PC-3 (cell line): ENCODE data around the gene CHAMP1. TPM values are rescaled to one million over a fixed set of nuclear protein-coding genes. Genes with fewer than 3 reads are reported as not detected.

Experiments
- ATAC-seq: fragments of 200-7000 bp; cut with Tn5 transposase; 2 replicates; pipeline ENCODE4 v1.9.1; 2020; ENCODE audit warnings: mild to moderate bottlenecking, moderate library complexity
- BruUV-seq: library from RNA; stranded (reverse); fragments of 400-500 nt; replicated peaks from 2 replicates; lab custom pipeline; 2021; lab: Mats Ljungman, UMichigan
- CTCF ChIA-PET: fragments of 300-600 bp; sonication (Branson Sonifier 250); formaldehyde crosslinking; loops from one replicate; lab custom pipeline; 2022; ENCODE audit warnings: antibody characterized with exemption; lab: Charles Lee
- POLR2A ChIA-PET: fragments of 300-600 bp; sonication (Branson Sonifier 250); formaldehyde crosslinking; loops from one replicate; lab custom pipeline; 2022; ENCODE audit warnings: antibody characterized with exemption; ENCODE audit not compliant: unreplicated experiment; lab: Charles Lee
- DNase-seq: peaks from one replicate; pipeline ENCODE4 v3.0.0-alpha.2; 2015
- H2AFZ ChIP-seq: fragments of 300-600 bp; sonication (generic); 2 replicates; pipeline ENCODE4 v1.6.0; 2016; ENCODE audit warnings: antibody characterized with exemption, low read length
- H3F3A ChIP-seq: fragments of 300-600 bp; sonication (generic); one replicate; pipeline ENCODE4 v1.6.0; 2017; ENCODE audit warnings: antibody characterized with exemption, low read length, control low read depth, mild to moderate bottlenecking; ENCODE audit not compliant: unreplicated experiment
- H3K27ac ChIP-seq: fragments of 300-600 bp; sonication (generic); 2 replicates; pipeline ENCODE4 v1.5.1; 2016; ENCODE audit warnings: mild to moderate bottlenecking, low read length
- H3K27me3 ChIP-seq: fragments of 300-600 bp; sonication (generic); 2 replicates; pipeline ENCODE4 v1.6.1; 2016; ENCODE audit warnings: low read length, mixed read lengths
- H3K36me3 ChIP-seq: fragments of 300-600 bp; sonication (generic); 2 replicates; pipeline ENCODE4 v1.6.1; 2016; ENCODE audit warnings: low read depth, mixed run types, low read length, mixed read lengths
- H3K4me1 ChIP-seq: fragments of 300-600 bp; sonication (generic); 2 replicates; pipeline ENCODE4 v1.5.1; 2016; ENCODE audit warnings: low read length; ENCODE audit not compliant: insufficient read depth
- H3K4me2 ChIP-seq: fragments of 300-600 bp; sonication (generic); 2 replicates; pipeline ENCODE4 v1.6.0; 2016; ENCODE audit warnings: low read length
- H3K4me3 ChIP-seq: fragments of 300-600 bp; sonication (generic); 2 replicates; pipeline ENCODE4 v1.5.1; 2016; ENCODE audit warnings: mild to moderate bottlenecking, low read length, mixed read lengths
- H3K79me2 ChIP-seq: fragments of 300-600 bp; sonication (generic); 2 replicates; pipeline ENCODE4 v1.6.1; 2017; ENCODE audit warnings: low read length, mixed read lengths
- H3K9ac ChIP-seq: fragments of 300-600 bp; sonication (generic); 2 replicates; pipeline ENCODE4 v1.6.0; 2016; ENCODE audit warnings: mild to moderate bottlenecking, low read length
- H3K9me2 ChIP-seq: fragments of 300-600 bp; sonication (generic); replicated peaks from 2 replicates; pipeline ENCODE4 v1.6.1; 2016; ENCODE audit warnings: mixed run types, low read length, mixed read lengths
- H3K9me3 ChIP-seq: fragments of 300-600 bp; sonication (generic); 2 replicates; pipeline ENCODE4 v1.6.1; 2016; ENCODE audit warnings: low read length, mixed read lengths
- H4K20me1 ChIP-seq: fragments of 300-600 bp; sonication (generic); 2 replicates; pipeline ENCODE4 v1.6.1; 2016; ENCODE audit warnings: low read length, mixed read lengths
- CTCF ChIP-seq: fragments of 300-600 bp; sonication (generic); conservative IDR thresholded peaks from 2 replicates; pipeline ENCODE4 v1.5.1; 2017; ENCODE audit warnings: antibody characterized with exemption, low read depth, mild to moderate bottlenecking, low read length
- EZH2 ChIP-seq: fragments of 300-600 bp; sonication (generic); IDR thresholded peaks from one replicate; pipeline ENCODE4 v1.6.1; 2017; ENCODE audit warnings: antibody characterized with exemption, mild to moderate bottlenecking, low read length; ENCODE audit not compliant: unreplicated experiment
- EZH2phosphoT487 ChIP-seq: fragments of 300-600 bp; sonication (generic); IDR thresholded peaks from 2 replicates; pipeline ENCODE4 v1.6.1; 2018; ENCODE audit warnings: mild to moderate bottlenecking, antibody characterized with exemption, low read length, borderline replicate concordance
- intact Hi-C: fragments of 100-400 bp; cut with micrococcal nuclease; formaldehyde crosslinking; loops from 2 replicates; pipeline ENCODE4 v1.9.0; 2023
- total RNA-seq: library from RNA; depleted of rRNA; stranded (reverse); fragments of >200 nt; gene quantifications from 2 replicates; pipeline ENCODE4 v1.2.3, GENCODE V29; 2014

CHAMP1 gene
- total RNA-seq, 1 experiment from 2014 or later, result 8.3 TPM

GRCh38 chr13:114272977-114273376 is 41.3 kb upstream of the CHAMP1 start:
- TF ChIP-seq EZH2, result no peak
- TF ChIP-seq CTCF, result no peak
- no peak for TF ChIP-seq EZH2phosphoT487
- H3K9me2 ChIP-seq, result no peaks in the 10 kb centered on the region
- no peaks in the 10 kb centered on the region for H3K79me2 ChIP-seq
- no TSS peak for BruUV-seq
- H3F3A ChIP-seq, result no peaks in the 10 kb centered on the region
- H3K9me3 ChIP-seq, result no peaks in the 10 kb centered on the region
- intact Hi-C loops, result no loop called here
- DNase-seq, result no peak
- H3K27me3 ChIP-seq, result no peaks in the 10 kb centered on the region
- no peak overlapping the region for H2AFZ ChIP-seq
- H3K4me1 ChIP-seq, result no peaks in the 10 kb centered on the region
- H3K9ac ChIP-seq, result no peak overlapping the region
- no peak overlapping the region for H3K4me2 ChIP-seq
- no peak overlapping the region for H3K4me3 ChIP-seq
- H3K27ac ChIP-seq, result no peak overlapping the region
- H4K20me1 ChIP-seq, result no peaks in the 10 kb centered on the region
- ChIA-PET CTCF (no interaction called here), POLR2A (no interaction called here)
- H3K36me3 ChIP-seq, result peaks cover 18% of the 10 kb centered on the region
- no peak for ATAC-seq

GRCh38 chr13:114275304-114275703 is 39.0 kb upstream of the CHAMP1 start:
- POLR2A ChIA-PET, result no interaction called here

More at GRCh38 chr13:114275304-114275703, 39.0 kb upstream of the CHAMP1 start:
- no TSS peak for BruUV-seq
- no peak overlapping the region for H3K27ac ChIP-seq
- peaks cover 7% of the 10 kb centered on the region for H3K4me1 ChIP-seq
- ATAC-seq (no peak), DNase-seq (no peak)
- H4K20me1 ChIP-seq, result no peaks in the 10 kb centered on the region
- no peaks in the 10 kb centered on the region for H3K9me2 ChIP-seq
- peaks cover 2% of the 10 kb centered on the region for H3F3A ChIP-seq
- no peak for TF ChIP-seq EZH2
- no peak for TF ChIP-seq EZH2phosphoT487
- TF ChIP-seq CTCF, result no peak
- H3K4me2 ChIP-seq, result no peak overlapping the region
- intact Hi-C loops, result no loop called here
- no peak overlapping the region for H3K4me3 ChIP-seq
- no peaks in the 10 kb centered on the region for H3K79me2 ChIP-seq
- H3K9ac ChIP-seq, result no peak overlapping the region
- H3K9me3 ChIP-seq, result no peaks in the 10 kb centered on the region
- H3K36me3 ChIP-seq, result peaks cover 14% of the 10 kb centered on the region; the same call in 1 of the 2 replicates
- no peaks in the 10 kb centered on the region for H3K27me3 ChIP-seq
- CTCF ChIA-PET, result no interaction called here
- no peak overlapping the region for H2AFZ ChIP-seq
